Measurements from ENCODE around the gene SLC7A9.
"Not testable (repeated sequence)": the region's sequence is repeated elsewhere in the genome, so short reads cannot be mapped to it uniquely, and the experiment has no call there.

Gene SLC7A9

DNA sequence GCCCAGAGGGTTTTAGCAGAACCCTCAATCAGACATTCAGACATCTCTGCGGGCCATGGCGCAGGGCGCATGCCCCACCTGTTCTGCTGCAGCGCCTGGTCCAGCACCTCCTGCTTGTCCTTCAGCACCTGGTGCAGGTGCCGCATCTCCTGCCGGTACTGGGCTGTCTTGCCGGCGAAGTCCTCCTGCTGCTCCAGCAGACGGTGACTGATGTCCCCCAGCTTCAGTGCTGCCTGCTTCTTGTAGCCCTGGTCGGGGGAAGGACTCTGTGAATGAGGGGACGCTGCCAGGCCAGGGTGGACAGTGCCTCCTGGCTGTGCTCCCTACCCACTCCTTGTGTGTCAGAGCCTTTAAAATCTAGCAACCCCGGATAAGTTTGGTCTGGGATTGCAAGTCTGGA lies 12.2 kb upstream of the SLC7A9 start:
- no peak for DNase-seq

- DNase-seq: no peak
Observed at GRCh38 chr19:32880622-32881021, 11.1 kb upstream of the SLC7A9 start.

DNA sequence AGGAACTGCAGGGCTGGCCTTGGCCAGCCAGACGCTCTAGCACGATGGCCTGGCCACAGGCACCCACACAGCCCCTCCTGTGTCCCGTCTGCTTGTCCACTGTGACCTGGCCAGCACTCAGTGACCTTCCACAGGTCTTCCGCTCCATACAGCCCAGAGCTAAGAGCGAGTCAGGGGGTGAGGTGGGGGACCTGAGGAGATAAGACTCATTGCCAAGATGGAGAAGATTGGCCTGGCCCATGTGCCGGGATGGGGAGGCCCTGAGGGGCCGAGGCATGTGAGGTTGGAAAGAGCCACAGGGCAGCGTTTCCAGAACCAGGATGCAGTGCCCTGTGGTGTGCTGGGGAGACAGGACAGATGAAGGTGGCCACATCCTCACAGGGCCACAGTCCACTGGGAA lies 10.2 kb upstream of the SLC7A9 start:
- DNase-seq: no peak

DNA sequence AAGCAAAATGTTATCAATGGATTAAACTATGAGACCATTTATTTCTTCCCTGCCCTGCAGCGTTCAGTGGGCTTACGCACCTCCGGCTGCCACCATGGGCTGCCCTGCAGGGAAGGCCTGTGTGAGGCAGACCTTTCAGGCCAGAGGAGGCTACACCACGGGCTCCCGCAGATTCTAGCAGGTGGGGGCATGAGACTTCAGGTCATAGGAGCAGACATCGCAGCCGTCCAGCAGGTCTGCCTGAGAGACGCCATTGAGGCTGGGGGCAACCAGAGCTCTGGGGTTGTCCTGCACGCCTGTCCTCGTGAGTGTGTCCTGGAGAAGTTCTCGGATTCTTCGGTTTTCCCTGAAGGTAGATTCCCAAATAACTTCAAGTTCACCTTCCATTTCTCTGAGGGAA lies 9.4 kb upstream of the SLC7A9 start:
- DNase-seq: no peak

DNA sequence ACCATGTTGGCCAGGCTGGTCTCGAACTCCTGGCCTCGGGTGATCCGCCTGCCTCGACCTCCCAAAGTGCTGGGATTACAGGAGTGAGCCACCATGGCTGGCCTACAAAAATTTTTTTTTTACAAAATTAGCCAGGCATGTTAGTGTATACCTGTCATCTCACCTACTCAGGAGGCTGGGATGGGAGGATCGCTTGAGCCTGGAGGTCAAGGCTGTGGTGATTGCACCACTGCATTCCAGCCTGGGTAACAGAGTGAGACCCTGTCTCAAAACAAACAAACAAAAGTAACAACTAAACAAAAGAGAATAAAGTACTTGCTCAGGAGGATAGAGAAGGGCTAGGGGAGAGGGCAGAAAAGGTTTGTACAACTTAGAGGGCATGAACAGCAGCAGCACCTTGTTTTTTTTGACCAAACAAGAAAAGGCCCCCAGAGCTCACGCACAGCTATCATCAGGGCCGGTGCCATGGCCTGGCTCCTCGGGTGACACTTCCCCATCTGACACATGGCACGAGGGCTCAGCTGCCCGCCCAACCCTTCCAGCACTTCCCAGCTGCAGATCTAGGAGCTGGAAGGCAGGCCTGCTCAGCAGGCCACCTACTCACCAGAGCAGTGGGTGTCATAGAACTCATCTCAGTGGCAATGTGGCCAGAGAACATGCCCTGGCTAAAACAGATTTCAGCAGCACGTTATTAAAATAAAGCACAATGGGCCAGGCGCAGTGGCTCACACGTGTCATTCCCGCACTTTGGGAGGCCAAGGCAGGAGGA lies 8.6 kb upstream of the SLC7A9 start:
- no peak for DNase-seq

GRCh38 chr19:32877323-32877912 lies 7.9 kb upstream of the SLC7A9 start:
- no peak for DNase-seq

GRCh38 chr19:32876919-32877285 lies 7.3 kb upstream of the SLC7A9 start:
- DNase-seq: peak; percentile 16

- DNase-seq: no peak
Observed at GRCh38 chr19:32876236-32876918, 6.8 kb upstream of the SLC7A9 start.

DNA sequence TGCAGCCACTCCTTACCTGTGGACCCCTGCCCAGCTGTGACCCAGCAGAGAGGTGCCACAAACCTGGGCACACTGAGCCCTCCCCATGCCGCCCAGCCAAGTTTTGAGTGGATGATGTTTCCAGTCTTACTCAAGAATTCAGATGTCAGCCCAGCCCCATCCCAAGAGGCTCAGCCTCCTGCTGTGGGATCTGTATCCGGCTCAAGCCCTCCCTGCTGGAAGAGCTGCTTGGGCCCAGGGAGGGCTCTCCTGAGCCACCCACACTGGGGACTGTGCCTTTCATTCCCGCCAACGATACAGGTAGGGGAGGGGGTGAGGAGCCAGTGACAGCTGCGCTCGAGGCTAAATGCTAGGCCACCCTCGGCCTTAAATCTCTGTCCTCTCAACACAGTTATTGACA lies 5.9 kb upstream of the SLC7A9 start:
- DNase-seq: no peak

DNA sequence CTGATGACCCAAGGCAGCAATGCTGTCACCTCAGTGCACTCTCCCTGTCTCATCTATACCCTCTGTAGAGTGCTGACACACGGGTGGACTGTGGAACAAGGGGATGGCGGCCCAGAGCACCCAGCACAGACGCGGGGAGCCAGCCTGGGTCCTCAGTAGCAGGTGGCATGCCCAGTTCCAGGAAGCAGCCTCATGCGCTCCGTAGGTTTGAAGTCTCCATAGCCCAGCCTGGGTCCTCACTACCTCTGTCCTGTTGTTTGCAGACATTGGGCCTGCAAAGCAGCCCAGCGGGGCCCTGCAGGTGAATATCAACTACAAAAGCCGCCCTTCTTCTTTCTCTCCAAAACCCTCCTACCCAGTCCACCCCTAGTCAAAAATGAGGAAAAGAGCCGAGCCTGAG lies 5.0 kb upstream of the SLC7A9 start:
- no peak for DNase-seq

DNA sequence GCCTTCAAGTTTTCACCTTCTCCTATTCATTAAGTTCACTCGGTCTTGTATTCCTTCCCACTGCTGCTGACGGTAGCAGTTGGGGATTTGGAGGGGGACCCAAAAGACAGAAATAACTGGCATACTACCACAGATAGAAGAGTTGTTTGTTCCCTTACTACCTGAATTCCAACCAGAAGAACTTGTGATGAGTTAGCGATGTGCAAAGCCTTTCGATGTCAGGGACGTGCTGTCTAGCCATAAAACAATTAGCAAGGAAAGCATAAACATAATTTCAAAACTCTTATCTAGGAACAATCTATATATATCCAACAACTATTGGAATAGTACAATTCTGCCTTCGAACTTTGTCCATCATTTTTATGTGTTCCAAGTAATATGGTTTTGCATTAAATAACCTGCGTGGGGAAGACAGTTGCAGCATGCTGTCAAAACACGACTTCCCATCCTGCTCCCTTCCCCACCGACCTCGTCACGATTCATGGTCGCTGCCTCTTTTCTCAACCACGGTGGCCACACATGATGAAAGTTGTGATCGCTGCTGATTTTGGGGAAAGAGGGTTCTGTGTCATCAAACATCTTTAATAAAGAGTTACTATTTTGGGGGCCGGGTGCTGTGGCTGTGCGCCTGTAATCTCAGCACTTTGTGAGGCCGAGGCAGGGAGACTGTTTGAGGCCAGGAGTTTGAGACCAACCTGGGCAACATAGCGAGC lies 3.8 kb upstream of the SLC7A9 start:
- no peak for DNase-seq

DNA sequence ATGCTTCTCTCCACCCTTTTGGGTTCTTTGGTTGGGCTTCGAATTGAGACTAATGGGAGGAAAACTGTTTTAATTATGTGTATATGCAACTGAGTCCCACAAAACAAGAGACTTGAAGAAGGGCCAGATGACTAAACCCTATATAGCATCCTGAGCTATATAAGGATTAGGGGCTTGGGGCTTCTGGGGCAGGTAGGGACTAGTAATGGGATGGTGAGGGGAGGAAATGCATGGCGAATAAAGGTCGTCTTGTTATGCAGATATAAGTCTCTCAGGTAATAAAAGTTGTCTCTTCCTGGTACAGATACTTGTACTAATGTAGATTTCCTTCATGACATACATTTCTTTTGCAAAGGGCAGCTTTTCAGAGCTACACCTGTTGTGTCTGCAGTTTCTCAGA lies 2.8 kb upstream of the SLC7A9 start:
- DNase-seq: no peak

DNA sequence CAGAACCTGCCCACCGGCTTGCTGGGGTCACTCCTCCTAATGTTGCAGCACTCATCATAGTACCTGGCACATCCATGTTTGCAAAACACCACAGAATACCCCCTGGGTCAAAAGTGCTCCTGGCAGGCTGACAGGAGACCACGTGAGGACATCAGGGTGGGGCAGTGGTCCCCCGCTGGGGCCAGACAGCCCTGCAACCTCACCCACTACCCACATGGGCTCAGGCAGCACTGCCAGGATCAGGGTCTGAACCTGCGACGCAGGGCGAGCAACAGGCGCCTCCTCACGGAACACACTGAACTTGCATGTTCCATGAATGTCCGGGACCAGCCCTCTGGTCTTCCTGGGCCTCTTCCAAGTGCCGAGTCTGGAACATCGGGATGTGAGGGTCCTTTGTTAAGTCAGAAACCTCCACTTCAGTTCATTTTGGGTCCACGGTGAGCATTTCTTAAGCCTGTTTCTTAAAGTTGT lies 1.4 kb upstream of the SLC7A9 start:
- no peak for DNase-seq

DNA sequence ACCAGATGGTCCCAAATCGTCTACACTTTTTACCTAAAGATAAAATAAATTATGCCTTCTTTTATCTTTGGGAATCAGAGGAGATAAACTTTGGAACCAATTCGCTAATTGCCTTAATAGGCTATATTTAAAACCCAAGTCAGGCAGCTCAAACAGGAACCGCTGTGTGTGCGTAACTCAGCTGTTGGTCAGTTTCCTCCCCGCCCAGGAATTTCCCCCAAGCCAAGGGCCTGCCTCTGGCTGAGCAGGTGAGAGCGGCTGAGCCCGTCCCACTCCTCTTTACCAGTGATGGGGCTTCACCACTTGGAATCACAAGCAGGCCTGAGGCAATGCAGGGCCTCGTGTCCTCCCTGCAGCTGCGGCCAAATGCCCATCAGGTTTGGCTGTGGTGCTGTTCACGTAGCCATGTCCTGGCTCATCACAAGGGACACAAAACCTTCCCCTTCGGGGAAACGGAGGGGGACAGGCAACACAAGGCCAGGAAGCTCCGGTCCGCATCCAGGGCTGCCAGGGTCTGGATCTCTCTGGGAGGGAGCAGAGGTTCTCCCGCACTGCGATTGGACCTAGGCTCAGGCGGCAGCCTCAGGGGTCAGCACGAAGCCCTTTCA lies 503 bp upstream of the SLC7A9 start:
- no peak for DNase-seq

DNA sequence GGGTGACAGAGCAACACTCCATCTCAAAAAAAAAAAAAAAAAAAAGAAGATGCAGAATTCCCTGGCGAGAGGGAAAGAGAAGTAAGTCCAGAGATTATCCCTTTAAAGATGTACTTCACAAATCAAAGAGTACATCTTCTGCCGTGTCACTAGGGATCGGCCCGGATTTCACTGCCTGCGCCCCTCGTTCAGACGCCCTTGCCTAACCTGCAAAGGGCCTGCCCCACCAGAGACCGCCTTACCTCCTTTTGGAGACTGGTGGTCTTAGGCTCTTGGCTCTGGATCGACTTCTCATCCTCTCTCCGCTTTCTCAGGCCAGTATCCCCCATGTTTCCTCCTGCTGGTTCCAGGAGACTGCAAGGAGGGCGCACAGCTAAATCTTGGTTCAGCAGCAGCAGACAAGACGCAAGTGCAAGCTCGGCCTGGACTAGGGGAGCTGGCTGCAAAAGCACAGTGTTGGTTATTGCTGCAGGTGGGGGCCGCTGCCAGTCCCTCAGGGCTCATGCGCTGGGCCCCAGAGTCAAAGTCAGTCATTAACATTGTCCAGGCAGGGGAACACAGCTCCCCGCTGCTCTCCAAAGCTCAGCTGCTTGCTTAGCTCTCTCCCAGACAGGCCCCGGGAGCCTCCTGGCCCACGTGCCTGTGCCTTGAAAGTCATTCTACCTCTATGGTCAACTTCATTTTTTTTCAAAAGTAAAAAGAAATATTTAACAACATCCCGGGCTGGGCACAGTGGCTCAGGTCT lies 1.2 kb downstream of the SLC7A9 start:
- DNase-seq: no peak

DNA sequence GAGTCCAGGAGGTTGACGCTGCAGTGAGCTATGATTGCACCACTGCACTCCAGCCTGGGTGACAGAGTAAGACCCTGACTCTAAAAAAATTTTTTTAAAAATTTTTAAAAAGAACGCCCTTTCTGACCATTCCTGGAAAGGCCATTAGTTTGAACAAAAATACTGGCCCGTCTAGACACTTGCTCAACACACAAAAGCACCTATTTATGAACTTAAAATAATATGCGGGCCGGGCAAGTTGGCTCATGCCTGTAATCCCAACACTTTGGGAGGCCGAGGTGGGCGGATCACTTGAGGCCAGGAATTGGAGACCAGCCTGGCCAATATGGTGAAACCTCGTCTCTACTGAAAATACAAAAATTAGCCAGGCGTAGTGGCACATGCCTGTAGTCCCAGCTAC lies 2.1 kb downstream of the SLC7A9 start:
- not testable (repeated sequence) for DNase-seq

- DNase-seq: no peak
Observed at GRCh38 chr19:32866564-32867265, 2.9 kb downstream of the SLC7A9 start.

DNA sequence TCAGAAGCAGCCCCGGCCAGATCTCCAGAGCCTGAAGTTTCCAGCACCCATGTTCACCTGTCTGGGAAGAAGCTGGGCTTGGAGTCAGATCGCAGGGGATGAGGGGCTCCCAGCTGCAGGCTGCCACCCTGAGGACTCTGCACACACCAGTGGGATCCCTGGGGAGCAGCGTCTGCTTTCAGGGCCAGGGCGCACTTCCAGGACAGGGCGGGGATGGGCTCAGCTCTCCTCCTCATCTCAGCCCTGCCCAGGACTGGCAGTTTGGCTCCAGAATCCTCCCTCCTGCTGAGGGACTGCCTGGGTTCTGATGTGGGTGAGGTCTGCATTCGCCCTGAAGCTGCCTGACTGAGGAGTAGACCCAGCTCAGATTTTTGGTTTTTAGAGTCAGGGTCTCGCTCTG lies 3.5 kb downstream of the SLC7A9 start:
- DNase-seq: no peak

GRCh38 chr19:32865326-32865725 lies 4.2 kb downstream of the SLC7A9 start:
- no peak for DNase-seq

GRCh38 chr19:32864318-32865007 lies 5.1 kb downstream of the SLC7A9 start:
- DNase-seq: no peak

GRCh38 chr19:32863841-32864240 lies 5.7 kb downstream of the SLC7A9 start:
- DNase-seq: no peak
